Measurements from ENCODE around the gene HECTD4. TPM values are rescaled to one million over a fixed set of nuclear protein-coding genes. Genes with fewer than 3 reads are reported as not detected.

The HECTD4 gene
- total RNA-seq, 1 experiment from 2014 or later: 31.2 TPM

GRCh38 chr12:112166051-112167015 lies 215.9 kb downstream of the HECTD4 start:
- no peaks in the 10 kb centered on the region for H3K9me2 ChIP-seq (ENCODE audit: insufficient read depth)
- no peak overlapping the region for H3K9ac ChIP-seq (ENCODE audit: low read length)
- H3K79me2 ChIP-seq (ENCODE audit: insufficient read depth, low read length): no peaks in the 10 kb centered on the region
- TF ChIP-seq, protein P1, sequence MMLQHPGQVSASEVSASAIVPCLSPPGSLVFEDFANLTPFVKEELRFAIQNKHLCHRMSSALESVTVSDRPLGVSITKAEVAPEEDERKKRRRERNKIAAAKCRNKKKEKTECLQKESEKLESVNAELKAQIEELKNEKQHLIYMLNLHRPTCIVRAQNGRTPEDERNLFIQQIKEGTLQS (IDR thresholded peaks at IDR 0.05): no peak
- TF ChIP-seq CTCF (IDR thresholded peaks at IDR 0.05 in 2 of 3, conservative IDR thresholded peaks at IDR 0.05 in 1 of 3; ENCODE audit: borderline replicate concordance in 1 of 3, insufficient read depth in 1 of 3, low read depth in 2 of 3, low read length in 2 of 3) (no peak), ZNF274 (IDR thresholded peaks at IDR 0.05; ENCODE audit: low read depth, low read length) (no peak), POLR2A (IDR thresholded peaks at IDR 0.05; ENCODE audit: borderline replicate concordance, extremely low read depth, insufficient read depth, insufficient read length) (no peak), JUND (IDR thresholded peaks at IDR 0.05) (no peak), FOSL1 (IDR thresholded peaks at IDR 0.05; ENCODE audit: low read depth) (no peak), EGR1 (IDR thresholded peaks at IDR 0.05; ENCODE audit: low read depth) (no peak), POLR2AphosphoS5 (IDR thresholded peaks at IDR 0.05; ENCODE audit: low read depth, low read length) (no peak)
- TF ChIP-seq, protein P2, sequence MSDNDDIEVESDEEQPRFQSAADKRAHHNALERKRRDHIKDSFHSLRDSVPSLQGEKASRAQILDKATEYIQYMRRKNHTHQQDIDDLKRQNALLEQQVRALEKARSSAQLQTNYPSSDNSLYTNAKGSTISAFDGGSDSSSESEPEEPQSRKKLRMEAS (IDR thresholded peaks at IDR 0.05): no peak
- intact Hi-C loops (cut with micrococcal nuclease): no loop called here
- no peaks in the 10 kb centered on the region for H3K27me3 ChIP-seq (ENCODE audit: insufficient read depth, low read length)
- H3K4me3 ChIP-seq (replicated peaks in 1 of 2; ENCODE audit: low read depth in 1 of 2, low read length in 2 of 2): no peak overlapping the region
- ChIA-PET POLR2A (no interaction called here), RAD21 (ENCODE audit: low non-redundant PET in 1 of 2, low total read pairs in 2 of 2, uncharacterized antibody in 2 of 2, unreplicated experiment in 2 of 2) (no interaction called here), CTCF (no interaction called here)
- H2AFZ ChIP-seq (ENCODE audit: low read depth, low read length, poor library complexity, severe bottlenecking): no peak overlapping the region
- no peaks in the 10 kb centered on the region for H3K9me3 ChIP-seq (ENCODE audit: control insufficient read depth in 1 of 2, insufficient read depth in 1 of 2, low read depth in 1 of 2, low read length in 2 of 2)
- no peak overlapping the region for H3K27ac ChIP-seq (ENCODE audit: low read depth, low read length)
- H4K20me1 ChIP-seq (ENCODE audit: insufficient read depth): no peaks in the 10 kb centered on the region
- DNase-seq (ENCODE audit: low read depth, low spot score) (no peak), ATAC-seq (no peak)
- H3K4me1 ChIP-seq (ENCODE audit: control insufficient read depth in 1 of 2, insufficient read depth in 2 of 2, low read length in 2 of 2): no peaks in the 10 kb centered on the region; a peak in 1 of 4 replicates
- H3K36me3 ChIP-seq (ENCODE audit: control insufficient read depth in 1 of 2, insufficient read depth in 2 of 2, low read length in 2 of 2): no peaks in the 10 kb centered on the region; a peak in 2 of 4 replicates
- H3K4me2 ChIP-seq (ENCODE audit: low read length): no peak overlapping the region
- no TSS peak for BruUV-seq (replicated peaks)
